Measurements from ENCODE around the gene LIX1L.
A peak's percentile ranks its signal among the peaks of the same experiment; 100 is the strongest.

Gene LIX1L

DNA sequence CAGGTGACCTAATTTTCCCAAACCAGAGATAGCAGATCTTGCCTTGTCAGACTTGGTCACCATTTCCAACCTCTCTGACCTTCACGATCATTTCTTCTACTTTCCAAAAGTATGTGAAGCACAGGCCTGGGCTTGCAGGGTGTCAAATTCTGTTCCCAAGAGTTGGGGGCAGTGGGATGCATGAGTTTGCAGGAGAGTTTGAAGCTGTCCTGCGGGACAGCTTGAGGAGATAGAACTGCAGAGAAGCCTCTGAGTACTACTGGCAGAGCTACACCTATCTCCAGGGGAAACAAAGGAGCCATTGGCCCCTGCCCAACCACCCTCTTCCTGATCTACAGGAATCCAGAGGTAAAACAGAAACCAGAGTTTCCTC, 27.3 kb upstream of the LIX1L start:
- no peak for DNase-seq

- DNase-seq, result no peak
Measured at GRCh38 chr1:145983960-145984830, 26.4 kb upstream of the LIX1L start.

GRCh38 chr1:145983206-145983675, 25.4 kb upstream of the LIX1L start:
- DNase-seq, result no peak

DNA sequence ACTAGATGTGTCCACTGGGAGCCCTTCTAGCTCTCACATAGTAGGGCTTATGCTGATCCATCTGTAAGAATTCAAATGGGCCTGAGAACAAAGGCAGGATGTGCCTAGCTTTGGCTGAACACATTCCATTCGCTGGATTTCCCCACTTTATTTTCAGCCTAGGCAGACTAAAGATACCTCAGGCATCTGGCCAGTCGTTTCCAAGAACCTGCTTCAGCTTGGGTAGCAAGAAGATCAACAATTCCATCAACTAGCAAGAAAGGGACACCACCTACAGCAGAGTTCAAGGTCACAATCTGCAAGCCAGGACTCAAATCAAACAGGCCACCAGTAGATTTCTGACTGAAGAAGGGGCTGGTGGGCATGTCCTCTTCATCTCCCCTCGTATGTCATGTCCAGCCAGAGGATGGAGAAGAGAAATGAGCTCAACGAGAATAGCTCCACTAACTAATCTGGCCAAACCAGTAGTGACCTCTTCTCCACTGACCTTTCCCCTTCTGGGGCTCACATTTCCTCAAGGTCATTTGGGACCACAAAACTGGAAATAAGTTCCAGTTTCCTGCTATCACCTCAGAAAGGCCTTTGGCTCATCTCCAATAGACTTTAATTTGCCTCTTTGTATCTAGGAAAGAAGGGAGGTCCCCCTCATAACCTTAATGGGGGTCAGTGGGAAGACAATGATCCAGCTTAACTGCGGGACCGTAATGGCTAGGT, 24.4 kb upstream of the LIX1L start:
- no peak for DNase-seq

GRCh38 chr1:145980457-145980994, 22.7 kb upstream of the LIX1L start:
- DNase-seq, result no peak

DNA sequence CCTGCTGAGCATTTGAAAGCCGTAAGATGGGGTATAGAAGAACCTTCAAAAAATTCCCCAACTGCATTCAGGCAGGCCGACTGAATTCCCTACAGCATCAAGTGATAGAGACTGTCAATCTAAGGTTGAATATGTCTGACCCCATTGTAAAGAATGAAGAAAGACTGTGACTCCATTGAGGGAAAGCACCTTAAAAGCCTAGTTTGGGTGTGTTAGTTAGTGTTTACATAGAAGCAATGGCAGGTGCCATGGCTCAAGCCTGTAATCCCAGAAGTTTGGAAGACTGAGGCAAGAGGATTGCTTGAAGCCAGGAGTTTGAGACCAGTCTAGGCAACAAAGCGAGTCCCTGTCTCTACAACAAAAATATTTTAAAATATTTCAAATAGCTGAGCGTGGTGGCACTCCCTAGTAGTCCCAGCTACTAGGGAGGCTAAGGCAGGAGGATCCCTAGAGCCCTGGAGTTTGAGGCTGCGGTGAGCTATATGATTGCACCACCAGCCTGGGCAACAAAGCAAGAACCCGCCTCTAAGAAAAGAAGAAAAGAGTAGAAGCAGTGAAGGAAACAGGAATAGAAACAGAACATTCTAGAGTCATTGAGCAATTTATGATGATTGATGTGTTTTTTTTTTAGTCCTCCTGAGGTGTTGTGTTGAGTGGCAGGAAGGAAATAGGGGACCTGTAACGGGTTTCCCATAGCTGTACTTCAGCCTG, 22.1 kb upstream of the LIX1L start:
- no peak for DNase-seq

DNA sequence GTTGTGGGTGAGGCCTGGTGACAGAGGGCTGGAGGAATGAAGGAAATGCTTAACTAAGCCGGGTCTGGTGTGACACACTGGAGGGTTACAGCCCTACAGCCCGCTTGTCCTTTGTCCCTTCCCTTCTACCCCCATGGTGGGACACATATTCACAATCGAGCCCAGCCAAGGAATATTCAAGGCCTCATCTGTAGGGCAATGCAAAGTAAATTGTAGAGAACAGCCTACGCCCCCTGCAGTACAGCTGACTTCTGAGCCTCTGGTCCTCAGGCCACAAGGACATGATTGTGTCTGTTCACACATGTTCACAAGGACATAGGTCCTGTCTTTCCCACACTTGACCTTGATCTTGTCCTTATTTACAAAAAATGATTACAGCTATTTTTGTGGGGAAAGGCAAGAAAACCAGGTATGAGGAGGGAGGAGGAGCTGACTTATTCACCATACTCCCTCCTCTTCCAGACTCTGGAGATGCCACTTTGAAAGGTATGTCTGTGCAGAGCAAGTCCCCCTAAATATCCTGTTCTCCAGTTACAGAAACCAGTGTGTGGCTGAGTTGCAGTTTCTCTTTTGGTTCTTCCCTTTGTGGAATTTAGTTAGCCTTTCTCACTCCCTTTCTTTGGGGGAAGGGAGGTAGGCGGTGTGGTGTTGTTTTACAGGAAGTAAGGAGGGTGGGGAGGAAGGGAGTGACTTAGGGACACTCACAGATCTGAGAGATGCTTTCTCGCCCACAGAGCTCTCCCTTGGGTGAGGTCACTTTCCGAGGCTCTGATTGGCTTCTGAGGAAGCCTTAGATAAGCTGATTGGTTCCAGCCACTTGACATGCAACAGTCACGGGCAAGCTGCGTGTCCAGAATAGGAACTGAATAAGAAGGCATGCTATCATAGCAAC, 21.3 kb upstream of the LIX1L start:
- DNase-seq, result peak in 3 of 4 experiments; percentile 14 to 32 (median 27)

- DNase-seq, result no peak
Measured at GRCh38 chr1:145978471-145978853, 20.6 kb upstream of the LIX1L start.

- DNase-seq, result peak in 3 of 4 experiments; percentile 19 to 56 (median 46)
Measured at GRCh38 chr1:145977486-145978470, 20.0 kb upstream of the LIX1L start.

DNA sequence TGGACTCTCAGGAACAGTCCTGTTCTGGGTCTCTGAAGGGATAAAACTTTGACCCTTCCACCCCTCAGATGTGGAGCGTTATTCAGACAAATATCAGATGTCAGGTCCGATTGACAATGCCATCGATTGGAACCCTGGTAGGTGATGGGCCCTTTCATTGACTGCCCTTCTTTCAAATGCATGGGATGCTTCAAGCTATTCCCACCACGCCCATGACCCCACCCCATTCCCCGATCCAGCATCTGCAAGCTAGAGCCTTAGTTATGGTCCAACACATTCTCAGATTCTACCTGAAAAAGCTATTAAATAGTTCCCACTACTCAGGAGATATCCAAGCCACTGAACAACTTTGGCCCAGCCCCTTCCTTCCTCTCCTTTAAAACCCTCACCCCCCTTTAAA, 19.2 kb upstream of the LIX1L start:
- DNase-seq, result no peak

DNA sequence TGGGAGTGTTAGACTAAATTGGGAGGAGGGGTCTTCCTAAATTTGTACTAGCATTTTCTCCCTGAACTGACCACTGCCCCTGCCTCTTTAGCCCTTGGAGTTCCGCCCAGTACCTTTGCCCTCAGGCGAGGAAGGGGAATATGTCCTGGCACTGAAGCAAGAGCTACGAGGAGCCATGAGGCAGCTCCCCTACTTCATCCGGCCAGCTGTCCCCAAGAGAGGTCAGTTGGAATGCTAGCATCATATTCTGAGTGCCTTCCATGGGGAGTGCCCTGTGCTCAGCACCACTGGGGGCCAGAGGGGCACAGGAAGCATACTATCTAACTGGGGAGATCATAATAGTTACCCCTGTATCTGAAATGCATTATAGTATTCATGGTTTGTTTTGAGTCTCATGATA, 17.4 kb upstream of the LIX1L start:
- DNase-seq, result no peak

DNA sequence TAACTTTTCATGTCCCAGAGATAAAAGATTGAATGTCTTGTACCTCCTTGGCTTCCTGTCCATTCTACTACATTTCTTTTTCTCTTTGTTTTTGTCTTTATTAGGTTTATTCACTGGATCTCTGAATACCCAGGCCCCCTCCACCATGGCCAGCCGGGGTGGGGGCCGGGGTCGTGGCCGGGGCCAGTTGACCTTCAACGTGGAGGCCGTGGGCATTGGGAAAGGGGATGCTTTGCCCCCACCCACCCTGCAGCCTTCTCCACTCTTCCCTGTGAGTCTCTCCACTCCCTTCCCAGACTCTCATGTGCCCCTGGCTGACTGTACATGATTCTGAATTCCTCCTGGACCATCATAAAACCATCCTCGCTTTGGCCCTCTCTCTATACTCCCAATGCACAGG, 16.9 kb upstream of the LIX1L start:
- no peak for DNase-seq

- DNase-seq, result no peak
Measured at GRCh38 chr1:145972580-145972979, 14.8 kb upstream of the LIX1L start.

GRCh38 chr1:145967288-145967687, 9.5 kb upstream of the LIX1L start:
- no peak for DNase-seq

- DNase-seq, result no peak
Measured at GRCh38 chr1:145965119-145965744, 7.4 kb upstream of the LIX1L start.

GRCh38 chr1:145964328-145965118, 6.7 kb upstream of the LIX1L start, which contains the start of the genes ANKRD34A and POLR3GL:
ANKRD34A (minus strand) TSS chr1:145964575; CDS start chr1:145961759, 2,816 bp downstream.
POLR3GL (plus strand) TSS chr1:145964690; CDS start chr1:145974866, 10,176 bp downstream.
- DNase-seq, result peak; percentile 66 to 84 (median 77)

DNA sequence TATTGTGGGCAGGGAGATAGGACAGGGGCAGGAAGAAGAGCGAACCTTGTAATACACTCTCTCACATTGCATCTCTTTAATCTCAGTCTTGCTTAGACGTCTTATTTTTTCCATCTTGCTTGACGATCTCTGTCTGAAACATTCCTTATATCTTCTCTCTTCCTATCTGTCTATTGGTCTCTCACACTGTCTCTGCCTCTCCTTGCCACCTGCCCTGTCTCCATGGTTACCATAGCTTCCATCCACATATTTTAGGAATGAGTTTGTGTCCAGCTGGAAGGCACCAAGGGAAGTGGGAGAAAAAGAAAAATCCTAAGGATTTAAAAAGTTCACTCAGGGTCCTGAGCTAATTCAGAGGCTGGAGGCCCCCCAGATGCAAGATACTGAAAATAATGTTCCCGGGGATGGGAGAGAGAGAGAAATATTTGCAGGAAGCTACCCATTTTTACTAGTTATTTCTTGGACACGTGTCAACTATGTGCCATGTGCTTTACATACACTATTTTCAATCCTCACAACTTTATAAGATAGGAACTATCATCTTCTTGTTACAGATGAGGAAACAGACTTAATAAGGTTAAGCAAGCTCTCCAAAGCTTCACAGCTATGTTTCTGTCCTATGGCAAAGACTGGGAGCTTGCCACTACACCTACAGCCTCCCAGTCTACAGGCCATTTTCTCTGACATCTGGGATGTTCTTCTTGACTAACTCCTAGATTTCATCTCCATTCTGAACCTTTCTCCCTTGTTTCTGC, 5.6 kb upstream of the LIX1L start:
- no peak for DNase-seq
